NB4 (cell line): ENCODE results near the gene TTBK2.
"Not testable (repeated sequence)": the region's sequence is repeated elsewhere in the genome, so short reads cannot be mapped to it uniquely, and the experiment has no call there.

Experiments used
- DNase-seq: peaks from one replicate; pipeline ENCODE4 v3.0.0; 2010; ENCODE audit warnings: low read depth
- H3K4me3 ChIP-seq: one replicate; pipeline ENCODE4 v1.5.1; 2011; ENCODE audit warnings: mild to moderate bottlenecking, low read depth, low read length, moderate library complexity
- CTCF ChIP-seq: IDR thresholded peaks from one replicate; pipeline ENCODE4 v1.5.1; 2012; ENCODE audit warnings: low read depth, low read length
- MAX ChIP-seq: IDR thresholded peaks from 2 replicates; pipeline ENCODE4 v1.6.1; 2011; ENCODE audit warnings: low read depth, low read length
- MYC ChIP-seq: IDR thresholded peaks from 2 replicates; pipeline ENCODE4 v1.6.1; 2011; ENCODE audit warnings: low read depth, low read length
- POLR2A ChIP-seq: IDR thresholded peaks from 2 replicates; pipeline ENCODE4 v1.6.1; 2011; ENCODE audit warnings: mild to moderate bottlenecking; ENCODE audit not compliant: insufficient read length; ENCODE audit errors: extremely low read depth

TTBK2 gene

GRCh38 chr15:42890161-42890913 lies 30.2 kb downstream of the TTBK2 start:
- DNase-seq, result no peak
- TF ChIP-seq CTCF, result no peak
- no peak for TF ChIP-seq POLR2A
- TF ChIP-seq MAX, result no peak
- no peak for TF ChIP-seq MYC
- H3K4me3 ChIP-seq, result no peak overlapping the region

GRCh38 chr15:42887384-42887783 lies 33.2 kb downstream of the TTBK2 start:
- H3K4me3 ChIP-seq, DNase-seq: not testable (repeated sequence)

GRCh38 chr15:42880121-42880520 lies 40.5 kb downstream of the TTBK2 start:
- H3K4me3 ChIP-seq, result no peak overlapping the region
- no peak for DNase-seq
- TF ChIP-seq MAX (no peak), POLR2A (no peak), MYC (no peak), CTCF (no peak)

- H3K4me3 ChIP-seq, result no peak overlapping the region
- DNase-seq, result no peak
- no peak for TF ChIP-seq CTCF
- TF ChIP-seq MYC, result no peak
- TF ChIP-seq POLR2A, result no peak
- no peak for TF ChIP-seq MAX
Observed at GRCh38 chr15:42879443-42879842, 41.1 kb downstream of the TTBK2 start.

GRCh38 chr15:42876224-42876623 lies 44.4 kb downstream of the TTBK2 start:
- no peak for DNase-seq
- no peak for TF ChIP-seq MYC
- TF ChIP-seq MAX, result no peak
- TF ChIP-seq POLR2A, result no peak
- no peak for TF ChIP-seq CTCF
- H3K4me3 ChIP-seq, result no peak overlapping the region

GRCh38 chr15:42868683-42869082 lies 51.9 kb downstream of the TTBK2 start:
- no peak overlapping the region for H3K4me3 ChIP-seq
- no peak for TF ChIP-seq MYC
- no peak for TF ChIP-seq POLR2A
- TF ChIP-seq MAX, result no peak
- TF ChIP-seq CTCF, result no peak
- no peak for DNase-seq
